Renal cortical epithelial cell (primary cell): ENCODE results near the gene SYNPO2. TPM values are rescaled to one million over a fixed set of nuclear protein-coding genes. Genes with fewer than 3 reads are reported as not detected.

Source experiments
- DNase-seq: peaks from one replicate; pipeline ENCODE4 v3.0.0-alpha.2; 2011; ENCODE audit warnings: low read depth
- total RNA-seq: library from RNA; depleted of rRNA; stranded (reverse); fragments of >200 nt; gene quantifications from 2 replicates; pipeline ENCODE4 v1.2.3, GENCODE V29; 2014

Gene SYNPO2
- total RNA-seq, 1 donor from 2014 or later = 1.2 TPM

GRCh38 chr4:119106036-119107000 is 217.7 kb downstream of the SYNPO2 start:
- DNase-seq = peak; percentile 76

GRCh38 chr4:119110121-119110520 is 221.5 kb downstream of the SYNPO2 start:
- DNase-seq = no peak

Other genes starting within 250 kb of the SYNPO2 start
- 65.6 and 96.4 TPM in 2 replicates for gene METTL14, start 203.5 kb upstream of the SYNPO2 start, total RNA-seq
- gene SEC24D, start 52.7 kb upstream of the SYNPO2 start, total RNA-seq = 42.5 and 62.1 TPM in 2 replicates
- 0.05 TPM in 1 of 2 replicates, not detected in the other for gene MYOZ2, start 247.0 kb downstream of the SYNPO2 start, total RNA-seq